ENCODE data around the gene DHRS4L2. TPM values are rescaled to one million over a fixed set of nuclear protein-coding genes. Genes with fewer than 3 reads are reported as not detected.
"Not testable (repeated sequence)": the region's sequence is repeated elsewhere in the genome, so short reads cannot be mapped to it uniquely, and the experiment has no call there.

Gene DHRS4L2
- total RNA-seq, 4 donors from 2014 or later = 12.1 to 40.2 (median 25.0) TPM

- in situ Hi-C loops (cut with MboI; ENCODE audit: low sequenced_read_pairs in 4 of 4); intact Hi-C loops (cut with DNase I; ENCODE audit: low total_unique reads); H3K27me3 ChIP-seq: not testable (repeated sequence)
Measured at GRCh38 chr14:23996825-23997224, 8.1 kb downstream of the DHRS4L2 start.

GRCh38 chr14:23999640-24000039 lies 10.9 kb downstream of the DHRS4L2 start:
- DNase-seq; intact Hi-C loops (cut with DNase I; ENCODE audit: low total_unique reads); H3K9me3 ChIP-seq; ATAC-seq; H3K4me3 ChIP-seq; H3K27ac ChIP-seq; H3K27me3 ChIP-seq; H3K36me3 ChIP-seq; in situ Hi-C loops (cut with MboI; ENCODE audit: low sequenced_read_pairs in 4 of 4): not testable (repeated sequence)
- H3K4me1 ChIP-seq = peaks cover 0 to 10% of the 10 kb centered on the region in 2 donors

More at GRCh38 chr14:23996825-23997224, 8.1 kb downstream of the DHRS4L2 start:
- H3K4me1 ChIP-seq = peaks cover 0 to 10% of the 10 kb centered on the region in 2 donors
- ATAC-seq, DNase-seq, H3K9me3 ChIP-seq, H3K36me3 ChIP-seq, H3K4me3 ChIP-seq: not testable (repeated sequence)
- H3K27ac ChIP-seq = peak overlapping the region; percentile 50 to 73 (median 68)

GRCh38 chr14:24001078-24001477 lies 12.3 kb downstream of the DHRS4L2 start:
- H3K36me3 ChIP-seq; H3K27ac ChIP-seq; ATAC-seq; H3K9me3 ChIP-seq; H3K4me3 ChIP-seq; H3K27me3 ChIP-seq; H3K4me1 ChIP-seq; intact Hi-C loops (cut with DNase I; ENCODE audit: low total_unique reads); in situ Hi-C loops (cut with MboI; ENCODE audit: low sequenced_read_pairs in 4 of 4); DNase-seq: not testable (repeated sequence)

- H3K27ac ChIP-seq; H3K27me3 ChIP-seq; ATAC-seq; in situ Hi-C loops (cut with MboI; ENCODE audit: low sequenced_read_pairs in 4 of 4); H3K9me3 ChIP-seq; intact Hi-C loops (cut with DNase I; ENCODE audit: low total_unique reads); H3K4me3 ChIP-seq; H3K4me1 ChIP-seq; H3K36me3 ChIP-seq; DNase-seq: not testable (repeated sequence)
Measured at GRCh38 chr14:24001679-24002078, 12.9 kb downstream of the DHRS4L2 start.

- H3K4me1 ChIP-seq; H3K9me3 ChIP-seq; intact Hi-C loops (cut with DNase I; ENCODE audit: low total_unique reads); DNase-seq; H3K36me3 ChIP-seq; in situ Hi-C loops (cut with MboI; ENCODE audit: low sequenced_read_pairs in 4 of 4); H3K27me3 ChIP-seq: not testable (repeated sequence)
- Histone ChIP-seq H3K27ac (peak overlapping the region in 3 of 4 donors; percentile 35 to 63 (median 62)), H3K4me3 (peak overlapping the region; percentile 38 to 55 (median 46))
- peak; percentile 48 to 59 for ATAC-seq
Measured at GRCh38 chr14:24006471-24006816, 17.7 kb downstream of the DHRS4L2 start.

GRCh38 chr14:24006817-24007652 lies 18.3 kb downstream of the DHRS4L2 start:
- peak overlapping the region in 3 of 4 donors; percentile 35 to 63 (median 62) for H3K27ac ChIP-seq
- intact Hi-C loops (cut with DNase I; ENCODE audit: low total_unique reads) = not testable (repeated sequence)
- peak in 1 of 2 donors; percentile 43 for DNase-seq

GRCh38 chr14:24011051-24011450 lies 22.3 kb downstream of the DHRS4L2 start:
- Histone ChIP-seq H3K36me3 (no peaks in the 10 kb centered on the region), H3K9me3 (no peaks in the 10 kb centered on the region), H3K27ac (no peak overlapping the region), H3K4me1 (peaks cover 4 to 5% of the 10 kb centered on the region in 2 donors), H3K27me3 (no peaks in the 10 kb centered on the region), H3K4me3 (no peak overlapping the region)
- intact Hi-C loops (cut with DNase I; ENCODE audit: low total_unique reads) (loop anchor here (5.0 kb wide), 1 partner anchor 41 kb away; the partner anchor contains the start of gene CARMIL3), in situ Hi-C loops (cut with MboI; ENCODE audit: low sequenced_read_pairs in 4 of 4) (no loop called here)
- no peak for TF ChIP-seq CTCF (IDR thresholded peaks at IDR 0.05 in 4 of 5, conservative IDR thresholded peaks at IDR 0.05 in 1 of 5)
- TF ChIP-seq POLR2A (IDR thresholded peaks at IDR 0.05) = no peak
- DNase-seq (no peak), ATAC-seq (no peak)

More at GRCh38 chr14:24006817-24007652, 18.3 kb downstream of the DHRS4L2 start:
- H3K9me3 ChIP-seq; H3K27me3 ChIP-seq; H3K36me3 ChIP-seq; in situ Hi-C loops (cut with MboI; ENCODE audit: low sequenced_read_pairs in 4 of 4); H3K4me1 ChIP-seq: not testable (repeated sequence)
- peak overlapping the region; percentile 38 to 55 (median 46) for H3K4me3 ChIP-seq
- ATAC-seq = peak; percentile 76 to 87

- H3K27ac ChIP-seq; H3K36me3 ChIP-seq; H3K4me3 ChIP-seq; H3K9me3 ChIP-seq; H3K27me3 ChIP-seq; DNase-seq; ATAC-seq; in situ Hi-C loops (cut with MboI; ENCODE audit: low sequenced_read_pairs in 4 of 4); H3K4me1 ChIP-seq: not testable (repeated sequence)
- intact Hi-C loops (cut with DNase I; ENCODE audit: low total_unique reads) = loop anchor here (5.0 kb wide), 1 partner anchor 40 kb away; the partner anchor contains the start of gene CARMIL3
Measured at GRCh38 chr14:24012726-24013273, 24.1 kb downstream of the DHRS4L2 start.

All from gastrocnemius medialis (tissue), 4 donors.